IPS-18c (cell line): ENCODE measurements around the gene CLDN4.

Source experiments
- H3K4me3 ChIP-seq: 2 replicates; pipeline ENCODE4 v1.7.0; 2013; ENCODE audit warnings: low read depth, mild to moderate bottlenecking, low read length, moderate library complexity; ENCODE audit not compliant: insufficient read depth
- H3K9me3 ChIP-seq: one replicate; pipeline ENCODE4 v1.6.1; 2013; ENCODE audit warnings: mild to moderate bottlenecking, low read length, moderate library complexity; ENCODE audit not compliant: control insufficient read depth, insufficient read depth

The CLDN4 gene

DNA sequence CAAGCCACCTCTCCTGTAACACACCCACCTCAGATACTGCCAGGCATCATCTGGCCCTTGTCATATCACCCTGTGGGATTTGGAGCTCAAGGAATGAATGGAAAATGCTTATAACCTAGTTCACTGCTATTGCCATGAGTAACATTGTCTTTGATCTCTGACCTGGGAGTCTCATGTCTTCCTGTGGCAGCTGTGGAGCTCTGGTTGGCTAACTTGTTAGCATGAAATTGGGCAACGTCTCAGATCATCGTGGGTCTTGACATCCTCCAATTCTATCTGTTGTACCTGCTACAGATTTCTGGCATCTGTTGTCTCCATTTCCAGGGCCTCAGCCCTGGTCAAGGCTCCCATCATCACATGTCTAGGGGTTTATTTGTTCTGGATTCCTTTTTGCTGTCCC is 28.0 kb downstream of the CLDN4 start:
- H3K9me3 ChIP-seq = no peaks in the 10 kb centered on the region
- no peak overlapping the region for H3K4me3 ChIP-seq

DNA sequence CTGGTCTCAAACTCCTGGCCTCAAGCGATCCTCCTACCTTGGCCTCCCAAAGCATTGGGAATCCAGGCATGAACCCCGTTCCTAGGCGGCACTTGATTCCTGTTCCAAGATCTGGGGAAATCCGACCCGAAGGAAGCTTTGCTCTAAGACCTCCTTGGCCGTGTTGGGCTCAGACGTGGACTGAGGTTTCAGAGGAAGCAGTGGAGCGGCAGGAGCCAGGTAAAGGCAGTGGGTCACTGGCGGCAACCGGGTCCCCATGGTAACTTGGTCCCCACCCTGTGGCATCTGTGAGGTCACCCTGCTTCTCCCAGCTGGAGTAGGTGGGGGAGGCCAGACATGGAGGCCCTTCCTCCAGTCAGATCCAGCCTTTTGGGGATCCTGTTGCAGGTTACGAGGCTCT is 30.1 kb downstream of the CLDN4 start, which contains the start of gene TMEM270:
TSS of gene TMEM270 (plus strand) at position 301 of the 400 bp plus-strand sequence. CDS start at position 337, 36 bp downstream.
- Histone ChIP-seq H3K4me3 (no peak within 1 kb of the TSS), H3K9me3 (no peaks in the 10 kb centered on the region)

DNA sequence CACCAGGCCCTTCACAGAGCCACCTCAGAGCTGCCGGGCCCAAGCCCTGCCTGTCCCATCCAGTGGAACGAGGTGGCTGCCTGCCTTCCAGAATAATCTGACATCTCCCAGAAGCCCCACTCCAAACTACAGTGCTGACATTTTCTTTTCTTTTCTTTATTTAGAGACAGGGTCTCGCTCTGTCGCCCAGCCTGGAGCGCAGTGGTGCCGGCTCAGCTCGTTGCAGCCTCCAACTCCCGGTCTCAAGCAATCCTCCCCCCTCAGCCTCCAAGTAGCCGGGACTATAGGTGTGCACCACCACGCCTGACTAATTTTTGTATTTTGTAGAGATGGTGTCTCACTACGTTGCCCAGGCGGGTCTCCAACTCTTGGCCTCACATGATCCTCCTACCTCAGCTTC is 30.5 kb downstream of the CLDN4 start:
- H3K4me3 ChIP-seq = no peak overlapping the region

DNA sequence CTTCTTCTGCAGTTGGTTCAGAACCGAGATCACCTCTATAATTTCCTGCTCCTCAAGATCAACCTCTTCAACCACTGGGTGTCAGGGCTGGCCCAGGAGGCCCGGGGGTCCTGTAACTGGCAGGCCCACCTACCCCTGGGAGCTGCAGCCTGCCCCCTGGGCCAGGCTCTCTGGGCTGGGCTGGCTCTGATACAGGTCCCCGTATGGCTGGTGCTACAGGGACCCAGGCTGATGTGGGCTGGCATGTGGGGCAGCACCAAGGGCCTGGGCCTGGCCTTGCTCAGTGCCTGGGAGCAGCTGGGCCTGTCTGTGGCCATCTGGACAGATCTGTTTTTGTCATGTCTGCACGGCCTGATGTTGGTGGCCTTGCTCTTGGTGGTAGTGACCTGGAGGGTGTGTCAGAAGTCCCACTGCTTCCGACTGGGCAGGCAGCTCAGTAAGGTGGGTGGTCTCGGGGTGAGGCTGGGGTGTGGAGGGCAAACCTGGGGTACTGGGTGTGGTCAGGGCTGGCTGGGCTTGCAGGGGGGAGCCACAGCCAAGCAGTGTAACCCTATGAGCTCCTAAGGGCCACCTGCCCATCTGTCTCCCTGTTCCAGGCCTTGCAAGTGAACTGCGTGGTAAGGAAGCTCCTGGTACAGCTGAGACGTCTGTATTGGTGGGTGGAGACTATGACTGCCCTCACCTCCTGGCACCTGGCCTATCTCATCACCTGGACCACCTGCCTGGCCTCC is 34.4 kb downstream of the CLDN4 start:
- Histone ChIP-seq H3K4me3 (no peak overlapping the region), H3K9me3 (no peaks in the 10 kb centered on the region)

More for the DNA sequence above, 30.5 kb downstream of the CLDN4 start:
- no peaks in the 10 kb centered on the region for H3K9me3 ChIP-seq

DNA sequence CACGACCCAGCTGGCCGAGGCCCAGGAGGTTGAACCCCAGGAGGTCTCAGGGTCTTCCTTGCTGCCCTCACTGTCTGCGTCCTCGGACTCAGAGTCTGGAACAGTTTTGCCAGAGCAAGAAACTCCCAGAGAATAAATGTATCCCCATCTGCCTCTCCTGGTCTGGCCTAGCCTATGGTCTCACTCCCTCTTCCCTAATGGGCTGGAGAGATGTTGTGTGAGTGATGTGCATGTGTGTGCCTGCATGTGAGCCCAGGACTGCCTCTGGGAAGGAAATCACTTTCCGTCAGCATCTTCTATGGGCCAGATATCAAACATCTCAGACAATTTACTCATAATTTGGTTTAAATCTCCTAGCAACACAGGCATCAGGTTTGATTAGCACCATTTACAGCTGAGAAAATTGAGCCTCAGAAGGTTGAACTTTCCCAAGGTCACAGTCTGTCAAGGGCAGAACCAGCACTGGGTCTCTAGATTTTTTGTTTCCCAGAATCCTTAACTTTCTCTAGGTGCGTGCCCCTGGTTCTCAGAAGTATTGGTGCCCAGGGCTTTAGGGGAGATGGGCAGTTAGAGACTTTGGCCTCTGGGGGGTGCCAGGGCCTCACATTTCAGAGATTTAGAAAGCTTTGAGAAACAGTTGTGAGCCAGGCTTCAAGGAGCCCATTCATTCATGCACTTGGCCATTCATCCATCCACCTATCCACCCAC is 35.1 kb downstream of the CLDN4 start:
- no peaks in the 10 kb centered on the region for H3K9me3 ChIP-seq
- H3K4me3 ChIP-seq = no peak overlapping the region

DNA sequence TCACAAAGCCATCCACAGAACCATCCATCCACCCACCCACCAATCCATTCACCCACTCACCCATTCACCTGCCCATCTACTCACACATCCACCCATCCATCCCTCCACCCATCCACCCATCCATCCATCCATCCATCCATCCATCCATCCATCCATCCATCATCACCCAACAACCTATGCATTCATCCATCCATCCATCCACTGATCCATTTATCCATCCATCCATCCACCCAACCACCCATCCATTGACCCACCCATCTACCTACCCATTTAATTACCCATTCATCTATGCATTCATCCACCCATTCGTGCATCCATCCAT is 35.6 kb downstream of the CLDN4 start:
- no peaks in the 10 kb centered on the region for H3K9me3 ChIP-seq

DNA sequence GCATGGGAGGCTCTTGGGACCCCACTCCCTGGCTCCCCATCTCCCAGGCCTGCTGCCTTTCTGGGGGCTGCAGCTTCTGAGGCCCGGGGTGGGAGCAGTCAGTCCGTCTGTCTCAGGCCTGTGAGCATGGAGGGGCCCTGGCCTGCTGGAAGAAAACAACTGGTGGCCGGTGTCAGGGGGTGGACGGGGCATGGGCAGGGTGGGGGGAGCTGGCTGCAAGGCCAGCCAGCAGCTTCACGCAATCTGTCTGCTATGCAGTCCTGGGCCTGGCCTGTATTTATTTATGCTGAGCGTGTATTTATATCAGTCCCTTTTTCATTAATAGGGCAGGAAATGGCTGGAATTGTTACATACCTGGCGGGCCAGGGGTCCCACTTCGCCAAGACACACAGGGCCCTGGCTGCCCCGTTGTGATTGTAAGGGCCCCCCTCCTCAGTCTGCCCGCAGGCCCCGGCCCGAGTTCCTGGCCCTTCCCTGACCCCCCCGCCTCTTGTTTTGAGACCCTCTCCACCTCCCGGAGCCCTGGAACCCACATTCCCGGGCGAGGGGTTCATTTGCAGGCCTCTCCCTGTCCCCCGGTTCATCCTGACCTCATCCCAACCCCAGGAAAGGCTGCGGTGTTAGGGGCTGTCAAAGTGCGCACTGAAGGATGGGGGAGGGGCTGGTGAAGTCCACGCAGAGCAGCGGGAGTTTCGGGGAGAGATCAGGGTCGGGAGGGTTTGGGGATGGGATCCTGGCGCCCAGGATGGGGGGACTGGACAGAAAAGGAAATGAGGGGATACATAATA is 38.4 kb downstream of the CLDN4 start:
- no peak overlapping the region; the same call in 1 of the 2 replicates for H3K4me3 ChIP-seq
- no peaks in the 10 kb centered on the region for H3K9me3 ChIP-seq

More for the DNA sequence above, 35.6 kb downstream of the CLDN4 start:
- no peak overlapping the region for H3K4me3 ChIP-seq

DNA sequence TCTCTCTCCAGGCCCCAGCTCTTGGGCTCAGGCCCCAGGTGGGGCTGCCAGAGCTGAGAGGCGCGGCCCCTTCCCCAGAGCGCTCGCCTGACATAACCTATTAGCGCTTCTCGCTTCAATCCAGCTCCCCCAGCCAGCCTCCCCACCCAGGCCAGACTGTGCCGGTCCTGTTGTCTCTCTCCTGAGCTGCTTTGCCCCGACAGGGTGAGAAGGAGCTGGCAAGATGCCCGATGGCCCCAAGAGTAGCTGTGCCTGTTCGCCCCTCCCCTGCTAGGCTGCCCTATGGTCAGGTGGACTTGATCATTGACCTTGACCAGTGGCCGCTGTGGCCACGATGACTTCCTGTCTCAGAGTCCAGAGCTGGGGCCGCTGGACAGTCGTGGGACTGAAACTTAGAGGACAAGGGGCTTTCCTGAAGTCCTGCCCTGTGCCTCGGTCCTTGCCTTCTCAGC is 39.3 kb downstream of the CLDN4 start:
- Histone ChIP-seq H3K4me3 (no peak overlapping the region), H3K9me3 (no peaks in the 10 kb centered on the region)

DNA sequence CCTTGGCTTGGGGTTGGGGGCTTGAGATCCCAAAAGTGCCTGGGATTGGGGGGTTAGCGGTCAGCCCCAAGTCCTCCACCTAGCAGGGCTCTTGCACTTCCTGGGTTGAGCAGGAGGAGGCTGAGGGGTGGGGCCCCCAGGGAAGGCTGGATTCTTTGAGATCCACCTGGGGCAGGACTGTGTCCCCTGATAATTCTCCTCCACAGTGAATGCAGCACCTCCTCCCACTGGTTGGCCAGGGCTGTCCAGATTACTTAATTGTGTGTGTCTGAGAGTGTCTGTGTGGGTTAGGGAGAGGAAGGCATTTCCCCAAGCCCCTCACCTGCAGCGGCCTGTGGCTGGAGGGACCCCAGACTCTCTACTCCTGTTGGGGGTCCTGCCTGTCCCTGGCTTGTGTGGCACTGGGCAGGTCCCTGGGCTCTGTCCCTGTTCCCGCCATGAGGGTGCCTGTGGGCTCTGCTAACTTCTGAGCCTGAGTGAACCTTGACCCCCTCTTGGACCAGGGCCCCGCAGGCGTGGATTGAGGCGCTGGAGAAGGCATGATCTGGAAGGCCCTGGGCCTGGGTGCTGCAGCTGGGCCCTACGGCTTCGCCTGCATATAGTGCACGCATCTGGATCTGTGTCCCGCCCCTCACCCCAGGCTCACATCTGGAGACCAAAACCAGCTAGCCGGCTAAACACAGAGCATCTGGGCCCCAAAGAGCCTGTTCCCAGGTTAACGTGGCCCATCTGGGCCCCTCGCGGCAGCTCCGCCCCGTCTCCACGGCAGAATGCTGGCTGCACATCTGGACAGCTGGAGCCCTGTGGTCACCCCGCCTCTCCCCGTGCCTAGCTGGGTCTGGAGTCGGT is 40.6 kb downstream of the CLDN4 start:
- no peaks in the 10 kb centered on the region for H3K9me3 ChIP-seq
- H3K4me3 ChIP-seq = no peak overlapping the region

DNA sequence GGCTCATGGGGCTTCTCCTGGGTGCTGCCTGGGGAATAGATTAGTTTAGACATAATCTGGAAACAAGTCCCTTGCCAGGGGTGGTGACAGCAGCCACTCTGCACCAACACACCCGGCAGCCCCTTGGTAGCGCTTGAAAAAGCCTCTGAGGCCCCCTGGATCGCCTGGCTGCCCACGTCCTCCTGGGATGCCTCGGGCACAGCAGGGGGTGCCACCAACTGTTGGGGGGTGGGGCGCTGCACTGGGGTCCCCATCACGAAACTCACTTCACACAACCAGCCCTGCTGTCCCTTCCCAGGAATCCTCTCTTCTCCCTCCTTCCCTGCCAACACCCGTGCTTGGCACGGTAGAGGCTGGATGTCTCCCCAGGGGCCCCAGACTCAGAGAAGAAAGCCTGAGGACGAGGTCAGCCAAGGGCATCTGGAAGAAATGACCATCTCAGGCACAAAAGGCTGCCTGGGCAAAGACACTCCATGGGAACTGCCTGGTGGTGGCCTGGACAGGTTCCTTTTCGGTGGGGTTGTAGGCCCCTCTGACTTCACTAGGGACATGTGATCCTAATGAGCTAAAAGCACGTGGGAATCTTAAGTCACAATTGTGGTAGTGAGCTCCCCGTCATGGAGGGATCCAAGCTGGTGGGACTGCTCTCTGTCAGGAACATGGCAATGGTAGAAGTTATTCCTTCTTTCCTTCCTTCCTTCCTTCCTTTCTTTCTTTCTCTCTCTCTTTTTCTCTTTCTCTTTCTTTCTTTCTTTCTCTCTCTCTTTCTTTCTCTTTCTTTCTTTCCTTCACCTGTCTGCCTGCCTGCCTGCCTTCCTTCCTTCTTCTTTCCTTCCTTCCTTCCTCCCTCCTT is 41.5 kb downstream of the CLDN4 start:
- Histone ChIP-seq H3K9me3 (no peaks in the 10 kb centered on the region), H3K4me3 (no peak overlapping the region)

DNA sequence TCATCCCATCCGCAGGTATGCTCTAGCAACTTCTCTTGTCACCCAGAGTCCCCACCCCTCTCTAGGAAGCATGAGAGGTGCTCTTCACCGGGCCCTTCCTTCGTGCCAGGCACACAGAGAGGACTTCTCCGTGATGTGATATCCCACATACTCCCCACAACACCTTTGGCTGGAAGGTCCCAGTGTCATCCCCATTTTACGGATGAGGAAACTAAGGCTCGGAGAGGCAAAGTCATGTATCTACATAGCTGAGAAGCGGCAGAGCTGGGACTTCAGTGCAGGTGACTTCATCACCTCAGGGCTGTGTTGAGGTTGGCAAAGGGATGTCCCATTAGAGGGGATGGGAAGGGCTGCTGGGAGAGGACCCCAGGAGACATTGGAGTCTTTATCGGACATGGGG is 45.6 kb downstream of the CLDN4 start:
- Histone ChIP-seq H3K4me3 (no peak overlapping the region), H3K9me3 (no peaks in the 10 kb centered on the region)

DNA sequence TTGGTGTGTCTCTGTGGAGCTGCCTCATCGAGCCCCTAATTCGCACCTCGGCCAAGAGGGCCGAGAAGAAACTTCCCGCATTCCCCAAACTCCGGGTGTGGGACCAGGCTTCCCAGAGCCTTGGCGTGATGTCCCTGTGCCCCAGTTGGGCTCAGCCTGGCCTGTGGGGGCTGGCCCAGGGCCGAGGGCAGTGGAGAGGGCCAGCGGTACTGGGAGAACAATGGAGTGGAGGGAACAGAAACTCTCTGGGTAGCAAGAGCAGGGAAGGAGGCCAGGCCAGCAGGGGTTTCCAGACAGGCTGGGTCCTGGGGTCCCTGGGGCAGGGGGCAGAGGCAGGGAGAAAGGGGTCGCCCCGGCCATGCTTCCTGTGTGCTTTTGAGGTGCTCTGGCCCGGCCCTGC is 46.2 kb downstream of the CLDN4 start:
- H3K4me3 ChIP-seq = no peak overlapping the region
- H3K9me3 ChIP-seq = no peaks in the 10 kb centered on the region

DNA sequence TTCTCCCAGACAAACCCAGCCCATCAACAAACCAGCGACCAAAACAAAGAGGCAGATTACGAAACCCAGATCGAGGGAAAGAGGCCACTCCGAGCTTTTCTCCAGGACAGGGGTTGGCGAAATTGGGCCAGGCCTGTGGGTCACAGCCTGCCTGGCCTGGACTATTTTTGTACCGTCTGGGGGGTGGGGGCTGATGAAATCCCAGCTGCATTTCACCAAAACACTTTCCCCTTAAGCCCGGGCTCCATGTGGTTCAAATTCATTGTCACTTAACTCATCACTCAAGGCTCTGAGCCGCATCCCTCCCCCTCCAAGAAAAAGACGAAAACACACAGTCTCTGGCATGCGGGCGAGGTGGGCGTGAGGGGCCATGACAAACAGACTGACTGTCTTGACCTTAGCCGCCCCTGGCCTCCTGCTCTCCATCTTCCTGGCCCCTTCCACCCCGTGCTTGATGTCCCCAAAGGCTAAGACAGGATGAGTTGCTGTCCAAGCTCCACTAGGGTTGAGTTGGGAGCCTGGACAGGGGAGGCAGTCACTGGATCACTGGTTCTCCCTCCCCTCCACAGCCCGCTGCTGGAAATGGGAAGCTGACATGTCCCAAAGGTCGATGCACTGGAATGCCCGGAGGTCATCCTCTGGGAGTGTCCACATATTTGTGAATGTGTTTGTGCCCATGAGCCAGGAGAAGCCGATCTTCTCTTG is 49.3 kb downstream of the CLDN4 start:
- no peaks in the 10 kb centered on the region for H3K9me3 ChIP-seq
- no peak overlapping the region for H3K4me3 ChIP-seq

DNA sequence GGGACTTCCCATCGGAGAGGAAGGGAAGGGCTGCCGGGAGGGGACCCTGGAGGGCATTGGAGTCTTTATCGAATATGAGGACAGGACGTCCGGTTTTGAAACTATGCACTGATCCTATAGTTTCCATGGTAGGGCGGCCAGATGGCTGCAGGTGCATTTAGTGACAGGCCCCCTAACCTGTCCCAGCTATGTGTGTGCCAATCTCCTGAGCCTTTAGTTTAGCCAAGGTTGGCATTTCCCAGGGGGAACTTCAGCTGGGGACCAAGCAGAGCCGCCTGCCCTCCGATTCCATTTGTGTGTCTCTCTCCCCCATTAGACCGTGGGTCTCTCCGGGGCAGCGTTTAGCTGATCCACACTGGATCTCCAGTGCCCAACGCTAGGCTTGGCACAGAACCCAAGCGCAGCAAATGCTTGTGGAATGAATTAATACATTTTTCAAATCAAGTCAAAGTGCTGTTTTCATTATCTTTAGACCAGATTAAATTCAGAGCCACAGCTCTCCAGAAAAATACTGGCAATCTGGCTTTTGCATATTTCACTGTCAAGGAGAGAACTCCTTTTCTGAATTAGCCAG is 50.0 kb downstream of the CLDN4 start:
- Histone ChIP-seq H3K4me3 (no peak overlapping the region), H3K9me3 (no peaks in the 10 kb centered on the region)

DNA sequence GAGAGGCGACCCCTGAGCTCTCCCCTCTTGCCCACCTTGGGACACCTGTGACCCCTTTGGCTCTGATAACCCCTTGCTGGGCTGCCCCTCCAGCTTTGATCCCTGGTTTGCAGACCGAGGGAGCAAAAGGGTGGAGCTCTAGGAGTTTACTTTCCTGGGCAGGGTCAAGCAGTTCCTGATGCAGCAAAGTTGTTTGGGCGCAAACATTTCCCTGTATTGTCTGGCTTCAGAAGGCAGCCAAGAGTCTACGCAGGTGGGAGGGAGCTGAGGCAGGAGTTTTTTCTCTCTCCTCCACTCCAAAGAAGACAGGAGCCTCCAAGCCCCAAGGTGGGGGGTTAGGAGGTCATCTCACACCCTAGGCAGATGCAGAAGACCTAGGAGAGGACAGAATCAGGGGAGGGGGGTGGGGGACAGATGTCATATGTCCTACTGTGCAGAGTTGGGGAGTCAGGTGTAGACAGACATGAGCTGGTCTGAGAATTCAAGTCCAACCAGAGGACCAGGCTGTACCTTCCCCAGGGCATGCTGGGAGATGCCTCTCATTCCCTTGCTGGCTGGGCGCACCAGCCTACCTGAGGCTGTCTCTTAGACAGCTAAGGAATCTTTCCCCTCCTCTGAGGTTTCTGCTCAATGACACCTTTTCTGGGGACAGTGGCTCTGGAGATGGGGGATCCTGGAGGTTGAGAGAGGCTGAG is 50.7 kb downstream of the CLDN4 start:
- Histone ChIP-seq H3K4me3 (no peak overlapping the region), H3K9me3 (no peaks in the 10 kb centered on the region)
